SK-N-SH (cell line): ENCODE data around the gene LDLRAP1. TPM values are rescaled to one million over a fixed set of nuclear protein-coding genes. Genes with fewer than 3 reads are reported as not detected.
"Not testable (repeated sequence)": the region's sequence is repeated elsewhere in the genome, so short reads cannot be mapped to it uniquely, and the experiment has no call there.

Source experiments
- CTCF ChIA-PET: fragments of 300-600, 350-600 bp; formaldehyde crosslinking; extraction: SDS; loops from one replicate; lab custom pipeline; 2021; lab: Yijun Ruan, JAX
- POLR2A ChIA-PET: fragments of 350-600 bp; sonication (Branson Sonifier 250); formaldehyde crosslinking; extraction: SDS; loops from one replicate; lab custom pipeline; 2020; ENCODE audit warnings: antibody characterized with exemption, inconsistent platforms; lab: Yijun Ruan, JAX
- DNase-seq: peaks from one replicate; pipeline ENCODE4 v3.0.0; 2012
- H2AFZ ChIP-seq: fragments of 200-600 bp; sonication (generic); 2 replicates; pipeline ENCODE4 v1.8.1; 2016; ENCODE audit warnings: antibody characterized with exemption, mild to moderate bottlenecking, low read depth
- H3F3A ChIP-seq: fragments of 200-600 bp; sonication (generic); replicated peaks from 2 replicates; pipeline ENCODE3; 2016; ENCODE audit warnings: antibody characterized with exemption, mild to moderate bottlenecking; ENCODE audit not compliant: insufficient read depth
- H3K27ac ChIP-seq, 2 experiments: fragments of 200-500 bp in 1 of 2; fragments of 200-600 bp in 1 of 2; sonication (Bioruptor generic) in 1 of 2; sonication (generic), shearing (Covaris generic) in 1 of 2; 2 replicates each; pipeline versions ENCODE4 v1.5.1 to v1.6.1; 2014 to 2016; ENCODE audit warnings: low read depth in 2 of 2, inconsistent platforms in 1 of 2, low read length in 1 of 2, mild to moderate bottlenecking in 1 of 2, mixed read lengths in 1 of 2
- H3K27me3 ChIP-seq: fragments of 200-600 bp; sonication (generic), shearing (Covaris generic); 2 replicates; pipeline ENCODE4 v1.6.1; 2016; ENCODE audit warnings: mixed run types; ENCODE audit not compliant: insufficient read depth
- H3K36me3 ChIP-seq, 2 experiments: fragments of 200-500 bp in 1 of 2; fragments of 200-600 bp in 1 of 2; sonication (Bioruptor generic) in 1 of 2; sonication (generic) in 1 of 2; replicated peaks in 1 of 2; 2 replicates each; pipeline versions ENCODE3 to v1.5.1; 2014 to 2016; ENCODE audit warnings: low read length in 1 of 2, mild to moderate bottlenecking in 1 of 2; ENCODE audit not compliant: insufficient read depth in 2 of 2, control insufficient read depth in 1 of 2
- H3K4me1 ChIP-seq, 2 experiments: fragments of 200-500 bp in 1 of 2; fragments of 200-600 bp in 1 of 2; sonication (Bioruptor generic) in 1 of 2; sonication (generic), shearing (Covaris generic) in 1 of 2; 2 replicates each; pipeline versions ENCODE4 v1.5.1 to v1.6.1; 2014 to 2016; ENCODE audit warnings: low read depth in 1 of 2, low read length in 1 of 2, mixed run types in 1 of 2; ENCODE audit not compliant: insufficient read depth in 2 of 2, control insufficient read depth in 1 of 2
- H3K4me2 ChIP-seq: fragments of 200-600 bp; sonication (generic), shearing (Covaris generic); 2 replicates; pipeline ENCODE4 v1.6.1; 2017; ENCODE audit warnings: mixed run types
- H3K4me3 ChIP-seq, 2 experiments: fragments of 200-500 bp in 1 of 2; fragments of 200-600 bp in 1 of 2; sonication (Bioruptor generic) in 1 of 2; sonication (generic), shearing (Covaris generic) in 1 of 2; 2 replicates each; pipeline versions ENCODE4 v1.5.1 to v1.8.1; 2014 to 2016; ENCODE audit warnings: low read depth in 2 of 2, inconsistent platforms in 1 of 2, low read length in 1 of 2, mild to moderate bottlenecking in 1 of 2, mixed read lengths in 1 of 2, moderate library complexity in 1 of 2
- H3K79me2 ChIP-seq: fragments of 200-600 bp; sonication (generic); 2 replicates; pipeline ENCODE4 v1.8.1; 2017; ENCODE audit warnings: mild to moderate bottlenecking; ENCODE audit not compliant: insufficient read depth
- H3K9ac ChIP-seq: fragments of 200-600 bp; sonication (generic); 2 replicates; pipeline ENCODE4 v1.6.1; 2017; ENCODE audit warnings: mixed run types
- H3K9me2 ChIP-seq: fragments of 200-600 bp; sonication (generic); 2 replicates; pipeline ENCODE4 v1.6.1; 2017; ENCODE audit warnings: mixed run types
- H3K9me3 ChIP-seq: fragments of 200-600 bp; sonication (generic); 2 replicates; pipeline ENCODE4 v1.6.1; 2017; ENCODE audit warnings: mixed run types, mild to moderate bottlenecking, moderate library complexity
- H4K20me1 ChIP-seq: fragments of 200-600 bp; sonication (generic); 2 replicates; pipeline ENCODE4 v1.6.1; 2017; ENCODE audit warnings: mild to moderate bottlenecking, mixed run types; ENCODE audit not compliant: insufficient read depth
- CHD2 ChIP-seq: fragments of 150-350 bp; IDR thresholded peaks from 2 replicates; pipeline ENCODE4 v1.6.1; 2018; ENCODE audit warnings: low read length; ENCODE audit not compliant: partially characterized antibody
- EP300 ChIP-seq, 2 experiments: IDR thresholded peaks; 2 replicates each; pipeline versions ENCODE4 v1.4.0 to v1.6.1; 2012; ENCODE audit warnings: borderline replicate concordance in 1 of 2, low read depth in 1 of 2, low read length in 1 of 2
- FOXJ3 ChIP-seq: sonication (generic); formaldehyde crosslinking; IDR thresholded peaks from 2 replicates; pipeline ENCODE4 v1.5.1; 2020; ENCODE audit warnings: mild to moderate bottlenecking, missing genetic modification reagents
- FOXM1 ChIP-seq: IDR thresholded peaks from 2 replicates; pipeline ENCODE4 v1.4.0; 2012; ENCODE audit warnings: low read depth, mild to moderate bottlenecking
- IRF3 ChIP-seq: fragments of 150-350 bp; IDR thresholded peaks from 2 replicates; pipeline ENCODE4 v1.6.1; 2016; ENCODE audit warnings: mild to moderate bottlenecking, low read depth, low read length
- JUND ChIP-seq: IDR thresholded peaks from 2 replicates; pipeline ENCODE4 v1.4.0; 2012
- MXI1 ChIP-seq: IDR thresholded peaks from 2 replicates; pipeline ENCODE4 v1.6.1; 2012; ENCODE audit warnings: mild to moderate bottlenecking, low read depth, low read length, improper control_type of control experiment
- NRF1 ChIP-seq: IDR thresholded peaks from 2 replicates; pipeline ENCODE4 v1.6.1; 2012; ENCODE audit warnings: low read depth, mild to moderate bottlenecking, low read length
- POLR2AphosphoS5 ChIP-seq: IDR thresholded peaks from 2 replicates; pipeline ENCODE4 v1.6.1; 2012; ENCODE audit warnings: low read depth, low read length
- RAD21 ChIP-seq: IDR thresholded peaks from 2 replicates; pipeline ENCODE4 v1.6.1; 2012; ENCODE audit warnings: mild to moderate bottlenecking, low read length
- SIN3A ChIP-seq: IDR thresholded peaks from 2 replicates; pipeline ENCODE4 v1.6.1; 2012; ENCODE audit warnings: low read depth, mild to moderate bottlenecking, low read length, moderate library complexity, borderline replicate concordance
- TAF1 ChIP-seq: IDR thresholded peaks from 2 replicates; pipeline ENCODE4 v1.6.1; 2012; ENCODE audit warnings: low read depth, mild to moderate bottlenecking, low read length, moderate library complexity, borderline replicate concordance
- TCF12 ChIP-seq: IDR thresholded peaks from 2 replicates; pipeline ENCODE4 v1.4.0; 2012
- TEAD4 ChIP-seq: IDR thresholded peaks from 2 replicates; pipeline ENCODE4 v1.4.0; 2012; ENCODE audit warnings: mild to moderate bottlenecking, borderline replicate concordance; ENCODE audit not compliant: insufficient read depth
- USF1 ChIP-seq: IDR thresholded peaks from 2 replicates; pipeline ENCODE4 v1.4.0; 2012; ENCODE audit warnings: low read depth, borderline replicate concordance
- WGBS: methylation state at CpG from one replicate; pipeline ENCODE4 v1.1.6; 2017; ENCODE audit warnings: low lambda C conversion rate; 5-methylcytosine and 5-hydroxymethylcytosine counted together
- polyA plus RNA-seq, 3 experiments: library from polyadenylated mRNA; depleted of rRNA; stranded (reverse); fragments of >200 nt; gene quantifications; 2 replicates each; pipeline ENCODE4 v1.2.3, GENCODE V29; 2012
- TF ChIP-seq, protein P1 (sequence below): IDR thresholded peaks from 2 replicates; pipeline ENCODE4 v1.6.1; 2012; ENCODE audit warnings: mild to moderate bottlenecking, low read depth, low read length, moderate library complexity
- TF ChIP-seq, protein P2 (sequence below): IDR thresholded peaks from 2 replicates; pipeline ENCODE4 v1.4.0; 2012; ENCODE audit warnings: low read depth
- TF ChIP-seq, protein P3 (sequence below): IDR thresholded peaks from 2 replicates; pipeline ENCODE4; 2012

LDLRAP1 gene
- polyA plus RNA-seq, 1 of the 3 experiments (the other 2 are of a cell fraction), result 19.1 TPM

GRCh38 chr1:25594971-25595370 is 51.6 kb downstream of the LDLRAP1 start:
- Histone ChIP-seq H3K27me3 (no peaks in the 10 kb centered on the region), H3F3A (no peaks in the 10 kb centered on the region), H2AFZ (no peak overlapping the region), H3K4me2 (no peak overlapping the region), H3K9ac (no peak overlapping the region), H3K4me3 (no peak overlapping the region), H3K79me2 (no peaks in the 10 kb centered on the region), H3K9me2 (no peaks in the 10 kb centered on the region), H3K9me3 (no peaks in the 10 kb centered on the region), H4K20me1 (no peaks in the 10 kb centered on the region), H3K36me3 (no peaks in the 10 kb centered on the region), H3K27ac (no peak overlapping the region), H3K4me1 (no peaks in the 10 kb centered on the region)
- no peak for DNase-seq
- TF ChIP-seq POLR2AphosphoS5 (no peak), USF1 (no peak), TAF1 (no peak), CHD2 (no peak), RAD21 (no peak), FOXM1 (no peak), EP300 (IDR thresholded peaks at IDR 0.05; ENCODE audit: borderline replicate concordance in 1 of 2, low read depth in 1 of 2, low read length in 1 of 2) (no peak), FOXJ3 (CRISPR knock-in tag) (no peak), TCF12 (no peak), SIN3A (no peak), NRF1 (no peak), TEAD4 (no peak), JUND (no peak), MXI1 (no peak), IRF3 (no peak)
- TF ChIP-seq, protein P1, sequence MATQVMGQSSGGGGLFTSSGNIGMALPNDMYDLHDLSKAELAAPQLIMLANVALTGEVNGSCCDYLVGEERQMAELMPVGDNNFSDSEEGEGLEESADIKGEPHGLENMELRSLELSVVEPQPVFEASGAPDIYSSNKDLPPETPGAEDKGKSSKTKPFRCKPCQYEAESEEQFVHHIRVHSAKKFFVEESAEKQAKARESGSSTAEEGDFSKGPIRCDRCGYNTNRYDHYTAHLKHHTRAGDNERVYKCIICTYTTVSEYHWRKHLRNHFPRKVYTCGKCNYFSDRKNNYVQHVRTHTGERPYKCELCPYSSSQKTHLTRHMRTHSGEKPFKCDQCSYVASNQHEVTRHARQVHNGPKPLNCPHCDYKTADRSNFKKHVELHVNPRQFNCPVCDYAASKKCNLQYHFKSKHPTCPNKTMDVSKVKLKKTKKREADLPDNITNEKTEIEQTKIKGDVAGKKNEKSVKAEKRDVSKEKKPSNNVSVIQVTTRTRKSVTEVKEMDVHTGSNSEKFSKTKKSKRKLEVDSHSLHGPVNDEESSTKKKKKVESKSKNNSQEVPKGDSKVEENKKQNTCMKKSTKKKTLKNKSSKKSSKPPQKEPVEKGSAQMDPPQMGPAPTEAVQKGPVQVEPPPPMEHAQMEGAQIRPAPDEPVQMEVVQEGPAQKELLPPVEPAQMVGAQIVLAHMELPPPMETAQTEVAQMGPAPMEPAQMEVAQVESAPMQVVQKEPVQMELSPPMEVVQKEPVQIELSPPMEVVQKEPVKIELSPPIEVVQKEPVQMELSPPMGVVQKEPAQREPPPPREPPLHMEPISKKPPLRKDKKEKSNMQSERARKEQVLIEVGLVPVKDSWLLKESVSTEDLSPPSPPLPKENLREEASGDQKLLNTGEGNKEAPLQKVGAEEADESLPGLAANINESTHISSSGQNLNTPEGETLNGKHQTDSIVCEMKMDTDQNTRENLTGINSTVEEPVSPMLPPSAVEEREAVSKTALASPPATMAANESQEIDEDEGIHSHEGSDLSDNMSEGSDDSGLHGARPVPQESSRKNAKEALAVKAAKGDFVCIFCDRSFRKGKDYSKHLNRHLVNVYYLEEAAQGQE, result no peak
- TF ChIP-seq, protein P2, sequence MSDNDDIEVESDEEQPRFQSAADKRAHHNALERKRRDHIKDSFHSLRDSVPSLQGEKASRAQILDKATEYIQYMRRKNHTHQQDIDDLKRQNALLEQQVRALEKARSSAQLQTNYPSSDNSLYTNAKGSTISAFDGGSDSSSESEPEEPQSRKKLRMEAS, result no peak
- TF ChIP-seq, protein P3, sequence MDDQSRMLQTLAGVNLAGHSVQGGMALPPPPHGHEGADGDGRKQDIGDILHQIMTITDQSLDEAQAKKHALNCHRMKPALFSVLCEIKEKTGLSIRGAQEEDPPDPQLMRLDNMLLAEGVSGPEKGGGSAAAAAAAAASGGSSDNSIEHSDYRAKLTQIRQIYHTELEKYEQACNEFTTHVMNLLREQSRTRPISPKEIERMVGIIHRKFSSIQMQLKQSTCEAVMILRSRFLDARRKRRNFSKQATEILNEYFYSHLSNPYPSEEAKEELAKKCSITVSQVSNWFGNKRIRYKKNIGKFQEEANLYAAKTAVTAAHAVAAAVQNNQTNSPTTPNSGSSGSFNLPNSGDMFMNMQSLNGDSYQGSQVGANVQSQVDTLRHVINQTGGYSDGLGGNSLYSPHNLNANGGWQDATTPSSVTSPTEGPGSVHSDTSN, result no peak
- POLR2A ChIA-PET, result no interaction called here
- WGBS, result 40% methylated on average over 2 of the region's 2 CpGs
- CTCF ChIA-PET, result interaction anchor here (0.6 to 2.3 kb wide), 3 partner anchors 14 to 59 kb away, joined by 3 to 12 read pairs (median 4); no protein-coding TSS in a partner anchor

DNA sequence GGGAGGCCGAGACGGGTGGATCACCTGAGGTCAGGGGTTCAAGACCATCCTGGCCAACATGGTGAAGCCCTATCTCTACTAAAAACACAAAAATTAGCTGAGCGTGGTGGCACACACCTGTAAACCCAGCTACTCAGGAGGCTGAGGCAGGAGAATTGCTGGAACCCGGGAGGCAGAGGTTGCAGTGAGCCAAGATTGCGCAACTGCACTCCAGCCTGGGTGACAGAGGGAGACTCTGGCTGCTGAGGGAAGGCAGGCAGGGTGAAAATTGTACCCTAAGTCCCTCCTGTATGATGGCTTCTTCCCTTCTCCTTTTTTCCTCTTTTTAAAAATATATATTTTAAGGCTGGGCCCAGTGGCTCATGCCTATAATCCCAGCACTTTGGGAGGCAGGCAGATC is 53.2 kb downstream of the LDLRAP1 start:
- H3K9ac ChIP-seq, H3K9me2 ChIP-seq, H3K79me2 ChIP-seq, H3K9me3 ChIP-seq, H3K4me3 ChIP-seq, POLR2A ChIA-PET, H3K4me2 ChIP-seq, H2AFZ ChIP-seq, DNase-seq, H3K36me3 ChIP-seq, H4K20me1 ChIP-seq, H3K27me3 ChIP-seq, H3K4me1 ChIP-seq, H3F3A ChIP-seq, H3K27ac ChIP-seq: not testable (repeated sequence)
- CTCF ChIA-PET, result interaction anchor here (0.9 to 1.6 kb wide), 3 partner anchors 12 to 24 kb away, joined by 3 to 6 read pairs (median 4); no protein-coding TSS in a partner anchor
- WGBS, result 68% methylated on average over 5 of the region's 5 CpGs
